GM23338 (cell line): ENCODE measurements around the gene WNT5B.

Experiments
- CREB1 ChIP-seq: fragments of 250-450 bp; sonication (Bioruptor Pico); IDR thresholded peaks from 2 replicates; pipeline ENCODE4 v1.5.0; 2020; ENCODE audit warnings: low read depth, mild to moderate bottlenecking, moderate library complexity
- CTCF ChIP-seq, 2 experiments: fragments of 200-600 bp in 1 of 2; sonication (generic) in 1 of 2; conservative IDR thresholded peaks; 2 replicates each; pipeline versions ENCODE4 v1.5.1 to v1.6.1; 2016 to 2017; ENCODE audit warnings: antibody characterized with exemption in 2 of 2, low read depth in 2 of 2, mild to moderate bottlenecking in 2 of 2, moderate library complexity in 1 of 2
- ETS1 ChIP-seq: IDR thresholded peaks from 2 replicates; pipeline ENCODE4 v1.6.1; 2016; ENCODE audit warnings: antibody characterized with exemption
- EZH2 ChIP-seq: fragments of 200-600 bp; sonication (generic); IDR thresholded peaks from one replicate; pipeline ENCODE4 v1.8.0; 2017; ENCODE audit warnings: antibody characterized with exemption, mild to moderate bottlenecking, low read depth; ENCODE audit not compliant: unreplicated experiment
- EZH2phosphoT487 ChIP-seq: fragments of 200-600 bp; sonication (generic); IDR thresholded peaks from one replicate; pipeline ENCODE4 v1.8.1; 2018; ENCODE audit warnings: antibody characterized with exemption; ENCODE audit not compliant: unreplicated experiment
- JUNB ChIP-seq: IDR thresholded peaks from one replicate; pipeline ENCODE4 v1.6.1; 2016; ENCODE audit warnings: antibody characterized with exemption; ENCODE audit not compliant: unreplicated experiment
- NANOG ChIP-seq: IDR thresholded peaks from 2 replicates; pipeline ENCODE4 v1.6.1; 2016; ENCODE audit warnings: antibody characterized with exemption, borderline replicate concordance
- POLR2AphosphoS5 ChIP-seq: IDR thresholded peaks from 2 replicates; pipeline ENCODE4 v1.6.1; 2016; ENCODE audit warnings: antibody characterized with exemption, low read depth
- REST ChIP-seq: IDR thresholded peaks from one replicate; pipeline ENCODE4 v1.6.1; 2018; ENCODE audit warnings: antibody characterized with exemption; ENCODE audit not compliant: unreplicated experiment
- STAT1 ChIP-seq: IDR thresholded peaks from one replicate; pipeline ENCODE4 v1.6.1; 2016; ENCODE audit warnings: antibody characterized with exemption; ENCODE audit not compliant: unreplicated experiment
- ZNF114 ChIP-seq: fragments of 250-450 bp; sonication (Bioruptor Pico); IDR thresholded peaks from 2 replicates; pipeline ENCODE4 v1.5.0; 2020; ENCODE audit warnings: mild to moderate bottlenecking, moderate library complexity
- ZNF331 ChIP-seq: fragments of 250-450 bp; sonication (Bioruptor Pico); IDR thresholded peaks from 2 replicates; pipeline ENCODE4 v1.5.0; 2020; ENCODE audit warnings: low read depth, mild to moderate bottlenecking, moderate library complexity

GRCh38 chr12:1656902-1657301 is 27.9 kb downstream of the WNT5B start:
- TF ChIP-seq EZH2: no peak
- TF ChIP-seq CTCF (conservative IDR thresholded peaks at IDR 0.05; ENCODE audit: low read depth in 2 of 2): no peak
- no peak for TF ChIP-seq REST
- TF ChIP-seq STAT1: no peak
- TF ChIP-seq JUNB: no peak
- TF ChIP-seq POLR2AphosphoS5: no peak
- TF ChIP-seq CREB1 (CRISPR knock-in tag): no peak
- TF ChIP-seq ETS1: no peak
- TF ChIP-seq NANOG: no peak
- no peak for TF ChIP-seq ZNF331 (CRISPR knock-in tag)
- no peak for TF ChIP-seq EZH2phosphoT487
- TF ChIP-seq ZNF114 (CRISPR knock-in tag): no peak
